GM12878 (cell line): Measurements from ENCODE around the gene TMCC3.
"Not testable (repeated sequence)": the region's sequence is repeated elsewhere in the genome, so short reads cannot be mapped to it uniquely, and the experiment has no call there.

Experiments used
- GABPA ChIP-seq: IDR thresholded peaks from 2 replicates; pipeline ENCODE4 v1.6.1; 2014; ENCODE audit warnings: antibody characterized with exemption, low read depth, mild to moderate bottlenecking, inconsistent platforms
- HDAC6 ChIP-seq: fragments of 200-600 bp; sonication (generic); IDR thresholded peaks from one replicate; pipeline ENCODE4 v1.8.0; 2017; ENCODE audit warnings: antibody characterized with exemption; ENCODE audit not compliant: unreplicated experiment
- TAF1 ChIP-seq: IDR thresholded peaks from 2 replicates; pipeline ENCODE4 v1.6.1; 2011; ENCODE audit warnings: mild to moderate bottlenecking, low read depth, low read length, borderline replicate concordance

DNA sequence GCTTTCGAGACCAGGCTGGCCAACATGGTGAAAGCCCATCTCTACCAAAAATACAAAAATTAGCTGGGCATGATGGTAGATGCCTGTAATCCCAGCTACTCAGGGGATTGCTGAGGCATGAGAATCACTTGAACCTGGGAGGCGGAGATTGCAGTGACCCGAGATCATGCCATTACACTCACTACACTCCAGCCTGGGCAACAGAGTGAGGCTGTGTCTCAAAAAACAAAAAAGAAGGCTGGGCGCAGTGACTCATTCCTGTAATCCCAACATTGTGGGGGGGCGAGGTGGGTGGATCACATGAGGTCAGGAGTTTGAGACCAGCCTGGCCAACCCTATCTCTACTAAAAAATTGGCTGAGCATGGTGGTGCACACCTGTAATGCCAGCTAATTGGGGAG, 49.0 kb downstream of the TMCC3 start:
- not testable (repeated sequence) for TF ChIP-seq HDAC6, TAF1, GABPA
